Fibroblast of lung (primary cell): ENCODE measurements around the gene GDPD3. TPM values are rescaled to one million over a fixed set of nuclear protein-coding genes. Genes with fewer than 3 reads are reported as not detected.

Experiments
- DNase-seq, 2 donors: peaks; one replicate each; pipeline versions ENCODE4 v3.0.0 to v3.0.0-alpha.2; 2010; ENCODE audit warnings: low read depth in 2 of 2
- H2AFZ ChIP-seq: 2 replicates; pipeline ENCODE4 v1.5.1; 2012; ENCODE audit warnings: low read length, control low read depth, inconsistent platforms
- H3K27ac ChIP-seq: 2 replicates; pipeline ENCODE4 v1.5.1; 2011; ENCODE audit warnings: low read length, control low read depth; ENCODE audit not compliant: insufficient read depth
- H3K27me3 ChIP-seq: 2 replicates; pipeline ENCODE4 v1.5.1; 2011; ENCODE audit warnings: mild to moderate bottlenecking, low read length; ENCODE audit not compliant: control insufficient read depth, insufficient read depth
- H3K36me3 ChIP-seq: 2 replicates; pipeline ENCODE4 v1.5.1; 2011; ENCODE audit warnings: low read length; ENCODE audit not compliant: control insufficient read depth, insufficient read depth
- H3K4me1 ChIP-seq: 2 replicates; pipeline ENCODE4 v1.5.1; 2011; ENCODE audit warnings: low read length; ENCODE audit not compliant: control insufficient read depth, insufficient read depth; ENCODE audit errors: extremely low read depth
- H3K4me2 ChIP-seq: 2 replicates; pipeline ENCODE4 v1.5.1; 2011; ENCODE audit warnings: low read length, control low read depth; ENCODE audit not compliant: insufficient read depth; ENCODE audit errors: extremely low read depth
- H3K4me3 ChIP-seq, 4 experiments: fragments of 200-600 bp in 1 of 4; sonication (generic) in 1 of 4; replicated peaks in 1 of 4; 2 replicates each; pipeline ENCODE4 v1.5.1; 2011 to 2016; ENCODE audit warnings: low read length in 4 of 4, low read depth in 3 of 4, mild to moderate bottlenecking in 3 of 4, control low read depth in 2 of 4, inconsistent platforms in 1 of 4, mixed read lengths in 1 of 4; ENCODE audit not compliant: insufficient read depth in 1 of 4; ENCODE audit errors: control extremely low read depth in 1 of 4
- H3K79me2 ChIP-seq: 2 replicates; pipeline ENCODE4 v1.5.1; 2012; ENCODE audit warnings: mild to moderate bottlenecking, low read length, inconsistent platforms; ENCODE audit not compliant: control insufficient read depth, insufficient read depth
- H3K9ac ChIP-seq: 2 replicates; pipeline ENCODE4 v1.5.1; 2011; ENCODE audit warnings: mild to moderate bottlenecking, low read length, control low read depth; ENCODE audit not compliant: insufficient read depth
- H3K9me3 ChIP-seq: 2 replicates; pipeline ENCODE4 v1.5.1; 2012; ENCODE audit warnings: low read depth, low read length; ENCODE audit not compliant: control insufficient read depth, insufficient read depth
- H4K20me1 ChIP-seq: 2 replicates; pipeline ENCODE4 v1.5.1; 2011; ENCODE audit warnings: low read length; ENCODE audit not compliant: control insufficient read depth, insufficient read depth; ENCODE audit errors: extremely low read depth
- EZH2 ChIP-seq: IDR thresholded peaks from 2 replicates; pipeline ENCODE4 v1.5.1; 2012; ENCODE audit warnings: low read length, control low read depth, mild to moderate bottlenecking; ENCODE audit errors: missing control alignments
- polyA plus RNA-seq, 2 donors: library from polyadenylated mRNA; depleted of rRNA in 1 of 2; stranded (reverse) in 1 of 2; unstranded in 1 of 2; fragments of >200 nt; gene quantifications; 2 replicates each; pipeline ENCODE4 v1.2.1, GENCODE V29; 2011 to 2012; ENCODE audit warnings: missing spikeins in 1 of 2
- total RNA-seq: library from RNA; depleted of rRNA; stranded (reverse); fragments of >200 nt; gene quantifications from 2 replicates; pipeline ENCODE4 v1.2.1, GENCODE V29; 2014
- TF ChIP-seq, protein P1 (sequence below), 2 donors: IDR thresholded peaks in 1 of 2; conservative IDR thresholded peaks in 1 of 2; 1 replicate in 1 of 2; 2 replicates in 1 of 2; pipeline ENCODE4 v1.5.1; 2011 to 2012; ENCODE audit warnings: low read length in 2 of 2, control low read depth in 1 of 2, inconsistent platforms in 1 of 2, low read depth in 1 of 2, mild to moderate bottlenecking in 1 of 2

GDPD3 gene
- total and polyA plus RNA-seq, 2 donors (not counting 1 experiment from before 2014, with no cell fraction given) = 1.2 TPM

DNA sequence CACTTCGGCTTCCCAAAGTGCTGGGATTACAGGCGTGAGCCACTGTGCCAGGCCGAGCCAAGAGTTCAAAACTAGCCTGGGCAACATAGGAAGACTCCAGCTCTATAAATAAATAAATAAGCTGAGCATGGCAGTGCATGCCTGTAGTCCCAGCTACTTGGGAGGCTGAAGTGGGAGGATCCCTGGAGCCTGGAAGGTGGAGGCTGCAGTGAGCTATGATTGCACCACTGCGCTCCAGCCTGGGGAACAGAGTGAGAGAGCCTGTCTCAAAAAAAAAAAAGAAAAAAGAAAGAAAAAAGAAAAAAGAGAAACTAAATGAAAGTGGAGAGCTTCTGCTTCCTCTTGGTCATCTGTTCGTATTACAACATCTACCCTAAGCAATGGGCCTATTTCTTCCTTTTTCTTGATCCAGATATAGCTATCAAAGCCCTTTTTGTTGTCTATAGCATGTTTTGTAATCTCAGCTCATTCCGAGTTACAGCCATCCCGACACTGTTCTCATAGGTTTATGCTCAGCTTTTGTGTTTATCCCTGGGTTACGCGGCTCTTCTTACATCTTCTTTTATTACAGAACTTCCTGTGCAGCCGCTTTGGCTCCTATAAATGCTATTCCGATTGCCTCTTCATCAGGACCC is 23.8 kb upstream of the GDPD3 start:
- TF ChIP-seq, protein P1, sequence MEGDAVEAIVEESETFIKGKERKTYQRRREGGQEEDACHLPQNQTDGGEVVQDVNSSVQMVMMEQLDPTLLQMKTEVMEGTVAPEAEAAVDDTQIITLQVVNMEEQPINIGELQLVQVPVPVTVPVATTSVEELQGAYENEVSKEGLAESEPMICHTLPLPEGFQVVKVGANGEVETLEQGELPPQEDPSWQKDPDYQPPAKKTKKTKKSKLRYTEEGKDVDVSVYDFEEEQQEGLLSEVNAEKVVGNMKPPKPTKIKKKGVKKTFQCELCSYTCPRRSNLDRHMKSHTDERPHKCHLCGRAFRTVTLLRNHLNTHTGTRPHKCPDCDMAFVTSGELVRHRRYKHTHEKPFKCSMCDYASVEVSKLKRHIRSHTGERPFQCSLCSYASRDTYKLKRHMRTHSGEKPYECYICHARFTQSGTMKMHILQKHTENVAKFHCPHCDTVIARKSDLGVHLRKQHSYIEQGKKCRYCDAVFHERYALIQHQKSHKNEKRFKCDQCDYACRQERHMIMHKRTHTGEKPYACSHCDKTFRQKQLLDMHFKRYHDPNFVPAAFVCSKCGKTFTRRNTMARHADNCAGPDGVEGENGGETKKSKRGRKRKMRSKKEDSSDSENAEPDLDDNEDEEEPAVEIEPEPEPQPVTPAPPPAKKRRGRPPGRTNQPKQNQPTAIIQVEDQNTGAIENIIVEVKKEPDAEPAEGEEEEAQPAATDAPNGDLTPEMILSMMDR (conservative IDR thresholded peaks at IDR 0.05 in 1 of 2, IDR thresholded peaks at IDR 0.05 in 1 of 2; ENCODE audit: low read depth in 1 of 2, low read length in 2 of 2) = no peak
- TF ChIP-seq EZH2 = no peak

DNA sequence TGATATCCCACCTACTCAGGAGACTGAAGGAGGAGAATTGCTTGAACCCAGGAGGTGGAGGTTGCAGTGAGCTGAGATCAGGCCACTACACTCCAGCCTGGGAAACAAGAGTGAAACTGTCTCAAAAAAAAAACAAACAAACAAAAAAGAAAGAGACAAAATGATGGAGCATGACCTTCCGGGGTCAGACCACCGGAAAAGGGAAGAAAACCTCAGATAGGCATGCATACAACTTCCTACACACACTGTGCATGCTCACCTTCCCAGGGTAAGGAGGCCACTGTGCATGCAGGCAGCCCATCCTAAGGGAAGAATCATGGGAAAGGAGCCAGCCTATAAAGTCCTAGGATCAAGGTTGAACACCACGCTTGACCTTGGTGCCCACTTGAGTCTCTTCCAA is 19.3 kb upstream of the GDPD3 start:
- no peak for TF ChIP-seq EZH2
- TF ChIP-seq, protein P1 (conservative IDR thresholded peaks at IDR 0.05 in 1 of 2, IDR thresholded peaks at IDR 0.05 in 1 of 2; ENCODE audit: low read depth in 1 of 2, low read length in 2 of 2) = no peak
- Histone ChIP-seq H3K27ac (no peak overlapping the region), H3K79me2 (no peaks in the 10 kb centered on the region), H3K4me1 (no peaks in the 10 kb centered on the region), H3K9ac (no peak overlapping the region), H4K20me1 (no peaks in the 10 kb centered on the region), H3K36me3 (no peaks in the 10 kb centered on the region), H3K27me3 (no peaks in the 10 kb centered on the region), H3K9me3 (no peaks in the 10 kb centered on the region), H3K4me3 (no peak overlapping the region), H2AFZ (no peak overlapping the region), H3K4me2 (no peak overlapping the region)
- no peak for DNase-seq

More for the DNA sequence above, 23.8 kb upstream of the GDPD3 start:
- DNase-seq = no peak
- H3K36me3 ChIP-seq = no peaks in the 10 kb centered on the region
- no peak overlapping the region for H3K4me3 ChIP-seq
- H3K4me2 ChIP-seq = no peak overlapping the region
- H4K20me1 ChIP-seq = no peaks in the 10 kb centered on the region
- H3K27ac ChIP-seq = no peak overlapping the region
- H3K4me1 ChIP-seq = no peaks in the 10 kb centered on the region
- no peaks in the 10 kb centered on the region for H3K27me3 ChIP-seq
- no peak overlapping the region for H3K9ac ChIP-seq
- H3K79me2 ChIP-seq = no peaks in the 10 kb centered on the region
- H3K9me3 ChIP-seq = no peaks in the 10 kb centered on the region
- no peak overlapping the region for H2AFZ ChIP-seq

DNA sequence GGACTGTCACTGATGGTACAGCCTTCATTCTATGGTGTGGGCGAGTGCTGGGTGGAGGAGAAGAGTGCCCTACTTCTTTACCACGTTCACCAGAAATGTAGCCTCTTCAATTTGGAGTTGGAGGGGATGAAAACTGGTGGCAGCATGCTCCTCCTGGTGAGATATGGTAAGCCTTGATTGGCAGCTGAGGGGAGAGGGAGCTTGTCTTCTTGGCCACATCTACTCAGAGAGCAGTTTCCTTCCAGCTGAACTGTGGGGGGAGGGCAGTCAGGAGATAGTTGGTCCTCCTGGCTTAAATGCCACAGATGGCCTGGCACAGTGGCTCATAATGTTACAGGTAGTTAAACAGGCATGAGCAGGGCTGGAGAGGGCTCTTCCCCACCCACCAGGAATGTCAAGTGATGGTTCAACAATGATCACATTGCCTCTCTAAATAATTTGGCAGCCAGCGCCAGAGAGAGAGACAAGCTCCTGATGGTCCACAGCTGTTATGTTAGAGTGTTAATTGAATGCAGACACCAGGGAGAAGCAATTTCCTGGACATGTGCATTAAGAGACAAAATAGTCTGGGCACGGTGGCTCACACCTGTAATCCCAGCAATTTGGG is 18.6 kb upstream of the GDPD3 start:
- no peak for TF ChIP-seq EZH2
- TF ChIP-seq, protein P1 (conservative IDR thresholded peaks at IDR 0.05 in 1 of 2, IDR thresholded peaks at IDR 0.05 in 1 of 2; ENCODE audit: low read depth in 1 of 2, low read length in 2 of 2) = no peak
- Histone ChIP-seq H3K4me3 (no peak overlapping the region), H4K20me1 (no peaks in the 10 kb centered on the region), H3K9me3 (no peaks in the 10 kb centered on the region), H3K4me2 (no peak overlapping the region), H3K9ac (no peak overlapping the region), H3K36me3 (no peaks in the 10 kb centered on the region), H3K4me1 (no peaks in the 10 kb centered on the region), H3K27me3 (no peaks in the 10 kb centered on the region), H3K79me2 (no peaks in the 10 kb centered on the region), H2AFZ (no peak overlapping the region), H3K27ac (no peak overlapping the region)
- no peak for DNase-seq
